ENCODE data around the gene CTNNA3.

CTNNA3 gene

GRCh38 chr10:65893676-65894075 lies 1802.3 kb downstream of the CTNNA3 start:
- DNase-seq, result no peak

- no peak for DNase-seq
Observed at GRCh38 chr10:65892284-65892683, 1803.7 kb downstream of the CTNNA3 start.

GRCh38 chr10:65891073-65891981 lies 1804.7 kb downstream of the CTNNA3 start:
- DNase-seq, result no peak

GRCh38 chr10:65864529-65864928 lies 1831.5 kb downstream of the CTNNA3 start:
- DNase-seq, result no peak

GRCh38 chr10:65864036-65864435 lies 1832.0 kb downstream of the CTNNA3 start:
- no peak for DNase-seq
